ENCODE data around the gene LHX6.
A peak's percentile ranks its signal among the peaks of the same experiment; 100 is the strongest.

LHX6 gene

DNA sequence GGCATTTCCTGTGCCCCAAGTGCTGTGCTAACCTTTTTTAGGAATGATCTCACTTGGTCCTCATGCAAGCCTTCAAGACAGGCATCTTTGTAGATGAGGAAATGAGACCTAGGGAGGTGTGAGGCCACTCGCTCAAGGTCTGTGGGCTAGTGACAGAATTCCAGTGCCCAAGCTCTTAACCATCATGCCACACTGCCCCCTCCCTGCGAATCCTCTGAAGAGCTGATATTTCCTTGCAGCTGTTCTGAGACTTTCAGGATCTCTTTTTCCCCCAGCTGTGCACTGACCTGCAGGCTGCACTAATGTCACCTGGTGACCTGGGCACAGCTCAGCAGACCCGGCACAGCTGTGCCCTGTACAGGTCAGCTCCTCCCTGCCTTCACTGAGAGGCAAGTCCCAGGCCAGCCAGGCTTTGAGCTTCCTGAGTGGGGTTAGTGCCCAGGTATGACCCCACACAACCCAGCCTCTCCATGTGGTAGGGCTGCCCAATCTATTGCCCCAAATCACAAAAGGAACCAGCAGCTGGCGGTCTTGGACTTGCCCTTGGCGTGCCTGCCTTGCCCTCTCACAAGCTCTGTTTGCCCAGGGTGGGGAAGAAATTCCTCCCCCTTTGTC is 36.4 kb downstream of the LHX6 start:
- FAIRE-seq: no peak

DNA sequence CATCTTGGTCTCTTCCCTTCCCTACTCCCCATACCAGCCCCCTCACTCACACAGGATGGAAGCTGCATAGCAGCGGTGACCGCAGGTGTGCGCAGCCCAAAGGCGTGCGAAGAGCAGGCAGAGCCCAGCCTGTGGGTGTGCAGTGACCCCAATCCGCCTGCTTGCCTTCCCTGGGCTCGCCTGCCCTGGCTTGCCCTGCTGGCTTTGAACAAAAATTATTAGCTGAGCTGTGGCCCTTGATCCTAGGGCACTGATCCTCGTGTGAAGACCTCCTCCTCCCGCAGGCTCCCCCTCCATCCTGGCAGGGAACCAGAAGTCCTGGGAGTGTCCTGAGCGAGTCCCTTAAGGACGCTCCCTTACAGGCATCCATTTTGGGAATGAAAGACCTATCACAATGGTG is 37.2 kb downstream of the LHX6 start:
- DNase-seq (ENCODE audit: low spot score) (no peak), FAIRE-seq (no peak)

More for the DNA sequence above, 36.4 kb downstream of the LHX6 start:
- DNase-seq (ENCODE audit: low spot score): no peak

DNA sequence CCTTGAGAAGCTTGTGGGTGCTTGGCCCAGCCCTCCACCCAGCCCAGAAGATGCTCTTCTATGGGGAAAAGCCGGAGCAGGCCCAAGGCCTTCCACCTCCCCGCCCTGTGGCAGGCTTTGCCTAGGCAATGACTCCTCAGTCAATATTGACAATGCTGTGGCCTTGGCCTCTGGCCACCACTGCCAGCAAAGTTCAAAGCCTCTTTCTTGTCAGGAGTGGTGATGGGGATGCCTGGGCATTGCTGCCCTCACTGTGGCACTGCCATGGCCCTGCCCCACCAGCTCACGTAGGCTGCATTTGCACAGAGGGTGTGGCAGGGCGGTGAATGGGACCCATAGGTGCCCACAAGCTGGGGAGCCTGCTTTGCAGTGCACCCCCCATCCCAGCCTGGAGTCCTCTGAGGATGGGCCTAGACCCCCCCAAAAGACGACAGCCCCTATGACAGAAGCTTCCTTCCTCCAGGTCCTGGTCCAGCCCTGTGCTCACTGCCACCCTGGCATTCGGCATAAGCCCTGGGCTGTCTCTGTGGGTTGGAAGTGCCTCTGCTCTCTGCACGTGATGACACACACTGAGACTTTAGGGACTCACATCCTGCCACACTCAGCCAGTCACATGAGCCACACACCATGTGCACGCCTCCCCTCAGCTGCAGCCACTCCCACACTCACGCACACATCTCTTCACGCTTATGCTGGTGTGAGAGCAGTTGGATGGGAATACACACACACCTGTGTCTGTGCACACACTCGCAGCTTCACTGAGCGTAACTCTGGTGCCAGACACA is 38.0 kb downstream of the LHX6 start:
- FAIRE-seq: no peak
- no peak for DNase-seq (ENCODE audit: low spot score)

DNA sequence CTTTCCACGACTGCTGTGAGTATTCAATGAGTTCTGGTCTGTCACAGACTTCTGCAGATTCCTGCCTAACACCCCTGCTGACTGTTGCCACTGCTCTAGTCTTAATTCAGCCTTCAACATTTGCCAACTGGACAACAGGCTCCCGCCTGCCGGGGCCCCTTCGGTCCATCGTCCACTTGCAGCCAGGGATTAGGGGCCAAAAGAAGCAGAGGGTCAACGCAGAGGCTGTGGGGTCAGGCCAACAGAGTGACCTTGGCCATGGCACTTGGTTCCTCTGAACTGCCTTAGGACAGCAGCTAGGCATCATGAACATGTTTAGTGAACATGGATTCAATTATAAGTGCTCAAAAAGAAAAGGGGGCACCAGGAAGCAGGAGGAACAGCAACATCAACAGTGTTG is 40.4 kb downstream of the LHX6 start:
- no peak for DNase-seq (ENCODE audit: low spot score)

GRCh38 chr9:122186777-122187470 is 41.8 kb downstream of the LHX6 start:
- DNase-seq (ENCODE audit: low spot score): no peak

More for the DNA sequence above, 40.4 kb downstream of the LHX6 start:
- no peak for FAIRE-seq

DNA sequence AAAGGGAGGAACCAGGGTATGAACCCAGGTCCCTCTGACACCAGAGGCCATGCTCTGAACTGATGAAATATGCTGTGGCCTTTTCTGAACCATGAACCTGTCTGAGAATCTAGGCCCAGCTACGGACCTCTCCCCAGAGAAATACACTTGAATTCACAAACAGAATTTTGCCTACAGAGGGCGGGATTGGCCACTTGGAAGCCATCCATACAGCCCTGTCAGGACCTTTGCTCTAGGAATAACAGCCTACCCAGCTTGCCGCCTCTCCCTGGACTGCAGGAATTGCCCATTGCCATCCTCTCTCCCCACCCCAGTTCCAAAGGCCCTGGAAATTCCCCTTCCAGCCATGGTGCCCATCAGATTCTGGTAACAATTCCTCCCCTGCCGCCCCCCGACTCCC is 42.5 kb downstream of the LHX6 start:
- no peak for DNase-seq (ENCODE audit: low spot score)
- FAIRE-seq: no peak

More at GRCh38 chr9:122186777-122187470, 41.8 kb downstream of the LHX6 start:
- no peak for FAIRE-seq

DNA sequence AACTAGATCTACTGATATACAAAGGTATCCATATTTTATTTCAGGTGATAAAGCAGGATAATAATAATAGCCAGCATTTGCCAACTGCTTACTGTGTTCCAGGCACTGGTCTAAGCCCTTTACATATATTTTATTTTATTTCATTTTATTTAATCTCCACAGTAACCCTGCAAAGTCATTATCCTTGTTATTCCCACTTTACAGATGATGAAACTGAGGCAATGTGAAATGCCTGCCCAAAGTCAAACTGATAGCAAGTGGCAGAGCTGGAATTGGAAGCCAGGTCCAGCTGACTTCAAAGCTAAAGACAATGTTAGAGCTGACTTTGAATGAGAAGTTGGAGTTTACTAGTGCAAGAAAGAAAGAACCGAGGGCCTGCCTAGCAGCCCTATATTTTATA is 44.2 kb downstream of the LHX6 start:
- FAIRE-seq: no peak
- no peak for DNase-seq (ENCODE audit: low spot score)

GRCh38 chr9:122183501-122183900 is 45.3 kb downstream of the LHX6 start:
- FAIRE-seq (no peak), DNase-seq (ENCODE audit: low spot score) (no peak)

DNA sequence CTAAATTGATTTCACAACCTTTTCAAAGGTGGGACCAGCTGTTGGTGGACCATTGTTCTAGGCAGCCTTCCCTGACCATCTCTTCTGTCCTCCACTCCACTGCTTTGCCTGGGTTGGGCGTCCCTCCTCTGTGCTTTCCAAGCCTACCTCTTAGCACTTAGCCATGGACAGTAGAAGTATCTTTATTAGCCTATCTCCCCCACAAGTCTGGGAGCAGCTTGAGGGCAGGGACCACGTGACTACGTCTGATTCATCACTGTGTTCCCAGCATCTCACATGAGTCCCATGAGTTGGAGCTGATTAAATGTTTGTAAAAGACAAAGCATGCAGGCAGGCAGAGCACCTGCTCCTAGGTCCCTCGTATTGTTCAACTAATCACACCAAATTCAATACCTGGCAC is 48.1 kb downstream of the LHX6 start:
- FAIRE-seq (no peak), DNase-seq (ENCODE audit: low spot score) (peak; percentile 70)

DNA sequence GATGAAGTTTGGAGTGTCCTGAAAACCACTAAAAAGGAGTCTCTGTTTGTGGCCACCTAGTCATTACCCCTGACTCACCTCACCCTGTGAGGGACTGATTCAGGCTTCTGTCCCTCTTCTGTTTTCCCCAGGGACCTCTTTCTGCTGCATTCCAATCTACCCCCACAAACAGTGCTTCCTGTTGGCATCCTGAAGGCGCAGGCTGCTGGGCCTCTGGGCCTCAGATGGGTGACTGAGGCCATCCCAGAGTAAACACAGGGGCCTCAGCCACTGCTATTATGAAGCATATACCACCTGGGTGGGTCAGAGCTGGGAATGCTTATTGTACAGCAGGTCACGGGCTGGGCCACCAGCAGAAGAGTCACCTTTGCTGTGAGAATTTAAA is 49.1 kb downstream of the LHX6 start:
- DNase-seq (ENCODE audit: low spot score) (peak; percentile 70), FAIRE-seq (no peak)

- no peak for FAIRE-seq
- DNase-seq (ENCODE audit: low spot score): no peak
These were observed 49.6 kb downstream of the LHX6 start for GRCh38 chr9:122179054-122179689.

DNA sequence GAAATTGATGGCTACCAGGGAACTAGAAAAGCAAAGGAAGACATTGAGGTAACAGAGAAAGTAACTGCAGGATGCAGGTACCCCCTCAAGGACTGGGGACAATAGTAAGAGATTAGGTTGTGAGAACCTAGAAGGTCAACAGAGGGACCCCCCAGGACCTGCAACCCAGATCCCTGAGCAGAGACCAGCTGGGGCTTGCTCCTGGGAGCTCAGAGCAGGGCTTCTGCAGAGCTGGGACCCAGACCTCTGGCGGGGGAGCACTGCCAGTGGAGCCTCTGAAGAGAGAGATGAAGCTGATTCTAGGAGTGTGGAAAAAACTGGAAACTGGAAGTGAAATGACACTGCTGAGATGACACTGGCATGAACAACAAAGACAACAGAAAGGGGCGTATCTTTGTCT is 51.8 kb downstream of the LHX6 start:
- FAIRE-seq (no peak), DNase-seq (ENCODE audit: low spot score) (no peak)

DNA sequence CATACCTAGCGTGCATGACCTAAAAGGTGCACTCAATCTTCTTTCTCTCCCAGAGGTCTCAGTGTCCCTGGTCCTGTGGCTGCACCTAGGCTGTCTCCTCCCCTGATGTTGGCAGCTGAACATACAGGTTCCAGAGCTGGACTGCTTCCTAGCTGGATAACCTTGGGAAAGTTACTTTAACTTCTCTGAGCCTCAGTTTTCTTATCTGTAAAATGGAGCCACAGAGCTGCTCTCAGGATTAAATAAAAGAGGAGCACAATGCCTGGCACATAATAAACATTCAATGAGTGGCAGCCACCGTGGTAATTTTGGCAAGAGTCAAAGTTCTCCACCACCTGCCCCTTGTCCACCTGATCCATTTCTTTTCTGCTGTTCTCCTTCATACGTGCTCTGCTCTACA is 55.1 kb downstream of the LHX6 start:
- DNase-seq (ENCODE audit: low spot score) (no peak), FAIRE-seq (no peak)

DNA sequence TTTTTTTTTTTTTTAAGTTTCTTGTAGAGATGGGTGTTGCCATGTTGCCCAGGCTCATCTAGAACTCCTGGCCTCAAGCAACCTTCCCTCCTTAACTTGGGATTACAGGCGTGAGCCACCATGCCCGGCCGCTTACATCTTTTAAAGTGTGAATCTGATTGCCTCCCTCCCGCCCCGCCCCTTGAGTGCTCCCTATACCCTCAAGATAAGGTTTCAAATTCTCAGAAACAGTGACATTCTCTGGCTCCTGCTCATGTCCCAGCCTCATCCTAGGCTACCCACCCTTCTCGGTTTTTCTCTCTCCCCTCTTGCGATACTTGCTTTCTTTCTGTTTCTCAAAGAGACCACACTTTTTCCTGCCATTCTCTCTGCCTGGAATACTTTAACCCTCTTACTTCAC is 56.6 kb downstream of the LHX6 start:
- no peak for FAIRE-seq
- DNase-seq (ENCODE audit: low spot score): no peak

DNA sequence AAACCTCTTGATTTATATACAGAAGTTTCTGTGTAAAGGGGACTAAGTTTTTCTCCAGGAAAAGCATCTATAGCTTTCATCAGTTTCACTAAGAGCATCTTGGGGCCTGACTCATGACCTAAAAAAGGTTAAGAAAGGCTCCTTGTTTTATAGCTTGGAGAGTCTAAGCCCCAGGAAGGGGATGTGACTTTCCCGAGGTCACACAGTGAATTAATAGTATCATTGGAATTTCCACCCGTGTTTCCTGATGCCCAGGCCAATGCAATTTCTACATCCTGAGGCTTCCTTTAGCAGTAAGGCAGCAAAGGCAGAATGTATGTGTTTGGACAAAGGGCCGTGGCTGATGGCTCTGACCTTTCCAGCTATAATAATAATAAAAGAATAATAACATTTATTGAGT is 60.4 kb downstream of the LHX6 start:
- FAIRE-seq (no peak), DNase-seq (ENCODE audit: low spot score) (no peak)

GRCh38 chr9:122164286-122164685 is 64.5 kb downstream of the LHX6 start:
- no peak for DNase-seq (ENCODE audit: low spot score)

DNA sequence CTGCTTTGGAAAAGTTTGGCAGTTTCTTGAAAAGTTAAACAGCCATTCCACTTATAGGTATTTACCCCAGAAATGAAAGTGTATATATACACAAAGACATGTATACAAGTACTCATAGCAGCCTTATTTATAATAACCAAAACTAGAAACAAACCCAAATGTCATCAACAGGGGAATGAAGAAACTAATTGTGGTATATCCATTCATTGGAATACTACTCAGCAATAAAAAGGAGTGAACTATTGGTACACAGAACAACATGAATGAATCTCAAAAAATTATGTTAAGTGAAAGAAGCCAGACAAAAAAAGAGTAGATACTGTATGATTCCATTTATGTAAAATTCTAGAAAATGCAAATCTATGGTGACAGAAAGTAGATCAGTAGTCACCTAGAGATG is 66.3 kb downstream of the LHX6 start:
- no peak for DNase-seq (ENCODE audit: low spot score)
- FAIRE-seq: no peak

More at GRCh38 chr9:122164286-122164685, 64.5 kb downstream of the LHX6 start:
- no peak for FAIRE-seq

GRCh38 chr9:122159925-122160246 is 68.9 kb downstream of the LHX6 start:
- DNase-seq (ENCODE audit: low spot score) (no peak), FAIRE-seq (no peak)

DNA sequence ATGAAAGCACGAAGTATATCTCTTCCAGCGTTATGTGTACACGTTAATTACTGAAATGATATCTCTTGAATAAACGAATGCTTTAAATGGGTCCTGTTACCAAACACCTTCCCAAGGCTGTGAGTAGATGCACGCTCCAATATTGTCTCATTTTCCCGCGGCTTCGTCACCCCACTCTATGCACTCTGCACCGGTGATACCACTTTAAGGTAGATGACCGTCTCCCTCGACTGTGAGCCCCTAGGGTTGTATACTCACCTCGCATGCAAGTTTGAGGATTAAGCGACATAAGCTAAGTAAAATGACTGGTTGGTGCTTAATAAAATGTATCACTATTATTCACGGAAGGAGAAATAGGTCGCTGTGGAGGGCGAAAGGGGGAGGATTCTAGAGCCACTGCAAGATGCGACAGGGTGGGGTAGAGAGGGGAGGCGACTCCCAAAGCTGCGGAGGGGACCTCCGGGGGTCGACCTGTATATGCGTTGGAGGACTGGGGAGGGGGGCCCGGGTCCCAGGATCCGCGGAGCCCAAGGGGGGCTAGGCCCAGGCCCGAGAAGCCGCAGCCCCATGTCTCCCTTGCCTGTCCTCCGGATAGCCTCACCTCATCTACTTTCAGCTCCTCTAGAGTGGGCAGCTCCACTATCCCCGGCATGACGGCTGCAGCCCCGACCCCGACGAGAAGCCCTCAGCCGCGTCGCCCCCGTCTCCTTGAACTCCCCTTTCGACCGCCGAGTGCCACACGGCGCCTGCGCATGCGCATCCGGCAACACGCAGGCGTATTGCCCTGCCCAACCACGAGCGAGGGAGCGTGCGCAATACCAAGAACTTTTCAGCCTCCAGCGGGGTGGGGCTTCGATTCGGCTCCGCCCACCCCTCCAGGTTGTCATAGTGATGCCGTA is 69.5 kb downstream of the LHX6 start, which contains the start of the genes MORN5 and NDUFA8:
Gene MORN5, plus strand, starts transcription at position 883 of the 899 bp plus-strand sequence. CDS start 65 bp downstream, outside the sequence.
Gene NDUFA8, minus strand, starts transcription at position 754 of the 899 bp plus-strand sequence. Its CDS starts 102 bp downstream, at position 652.
- DNase-seq (ENCODE audit: low spot score) (peak; percentile 98), FAIRE-seq (peak; percentile 77)

- DNase-seq (ENCODE audit: low spot score) (peak; percentile 49), FAIRE-seq (no peak)
These were observed 70.6 kb downstream of the LHX6 start for GRCh38 chr9:122158202-122158601.

DNA sequence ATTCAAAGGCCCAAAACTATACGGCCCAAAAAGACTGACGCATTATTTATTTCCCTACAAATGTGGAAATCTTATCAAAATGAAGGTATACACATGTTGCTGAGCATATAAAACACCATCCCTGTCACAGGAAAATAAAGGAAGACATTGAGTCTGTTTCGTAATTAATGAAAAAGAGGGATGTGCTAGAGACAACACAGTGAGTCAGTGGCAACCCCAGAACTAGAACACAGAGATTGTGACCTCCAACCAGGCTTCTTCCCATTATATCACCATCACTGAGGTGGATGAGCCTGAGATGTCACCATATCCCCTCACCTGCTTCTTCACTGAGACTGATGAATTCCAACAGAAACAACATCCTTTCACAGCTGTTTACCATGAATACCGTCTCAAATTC is 73.0 kb downstream of the LHX6 start:
- DNase-seq (ENCODE audit: low spot score) (no peak), FAIRE-seq (no peak)
